Hypothalamus (tissue), 51 donors: Measurements from ENCODE around the gene NMRK1.

Experiments
- DNase-seq, 51 donors: peaks; one replicate each; lab custom pipeline; 2025; lab: John Stamatoyannopoulos, UW

NMRK1 gene

DNA sequence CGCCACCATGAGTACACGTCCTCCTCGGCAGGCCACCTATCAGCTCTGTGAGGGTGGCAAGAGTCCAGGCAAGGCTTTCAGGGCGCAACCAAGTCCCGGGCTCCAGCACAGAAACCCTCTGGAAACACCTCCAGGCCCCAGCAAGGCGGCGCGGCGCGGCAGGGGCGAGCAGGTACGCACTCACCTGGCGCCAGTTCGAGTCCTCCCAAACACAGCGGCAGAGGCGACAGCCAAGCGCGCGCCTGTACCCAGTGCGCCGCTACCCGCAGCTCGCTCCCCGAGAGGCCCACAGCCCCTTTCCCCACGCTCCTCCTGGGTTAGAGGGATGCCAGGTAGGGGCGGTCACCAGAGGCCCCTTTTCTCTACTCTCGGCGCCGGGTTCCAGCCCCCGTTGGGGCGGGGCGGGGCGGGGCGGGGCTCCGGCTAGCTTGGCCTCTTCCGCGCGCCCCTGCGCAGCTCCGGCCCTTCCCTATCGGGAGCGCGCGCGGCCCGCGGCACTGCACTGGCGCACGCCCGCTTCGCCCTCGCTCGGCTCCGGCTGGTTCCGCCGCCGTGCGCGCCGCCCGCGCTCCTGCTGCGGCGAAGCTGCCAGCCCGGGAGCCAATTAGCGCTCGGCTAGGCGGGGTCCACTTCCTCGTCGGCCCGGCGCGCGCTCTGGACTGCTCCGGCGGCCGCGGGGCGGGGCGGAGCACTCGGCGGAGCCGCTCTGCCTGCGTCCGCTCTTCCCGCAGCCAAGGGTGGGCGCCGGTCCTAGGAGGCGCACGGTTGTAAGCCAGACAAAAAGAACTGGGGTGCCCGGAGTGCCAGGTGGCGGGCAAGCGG, at the start of gene NMRK1, which contains the start of gene OSTF1:
NMRK1 (minus strand) TSS at position 332 of the 822 bp plus-strand sequence. CDS start 5,040 bp downstream, outside the sequence.
OSTF1 (plus strand) TSS at position 691 of the 822 bp plus-strand sequence. CDS start 179 bp downstream, outside the sequence.
- peak in 50 of 51 donors; percentile 56 to 98 (median 90) for DNase-seq

DNA sequence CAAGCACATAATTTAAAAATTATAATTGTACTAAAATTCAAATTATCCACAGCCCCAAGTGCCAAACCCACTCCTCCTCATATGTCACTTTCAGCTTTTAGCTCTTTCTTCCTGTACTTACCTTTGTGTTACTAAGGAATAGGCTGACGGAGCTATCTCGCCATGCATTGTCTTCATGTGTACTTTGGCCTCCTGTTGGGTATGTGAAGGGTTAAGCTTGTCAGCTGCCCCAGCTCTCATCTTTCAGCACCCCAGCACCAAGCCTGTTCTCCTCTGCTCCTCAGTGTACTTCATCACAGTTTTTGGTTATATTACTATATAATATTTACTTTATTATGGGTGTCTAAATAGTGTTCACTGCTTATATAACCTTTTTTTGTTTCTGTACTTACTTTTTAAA, 46.5 kb upstream of the NMRK1 start:
- DNase-seq, result no peak

DNA sequence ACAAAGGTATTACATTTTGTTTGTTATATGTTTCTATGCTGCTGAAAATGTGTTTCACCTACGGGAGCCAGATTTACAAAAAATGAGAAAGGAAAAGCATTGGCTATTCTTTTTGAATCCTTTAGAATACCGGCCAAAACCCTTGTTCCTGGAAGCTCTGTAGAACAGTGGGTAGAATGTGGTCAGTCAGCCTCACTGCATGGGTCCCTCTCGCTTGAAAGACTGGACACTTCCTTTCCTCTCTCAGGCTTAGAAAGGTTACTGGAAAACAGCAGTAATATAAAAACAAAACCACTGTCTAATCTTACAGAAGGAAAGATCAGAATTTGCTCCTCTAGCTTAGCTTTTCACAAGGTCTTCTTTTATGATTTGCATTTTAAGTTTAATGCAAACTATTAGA, 45.4 kb upstream of the NMRK1 start:
- no peak for DNase-seq

DNA sequence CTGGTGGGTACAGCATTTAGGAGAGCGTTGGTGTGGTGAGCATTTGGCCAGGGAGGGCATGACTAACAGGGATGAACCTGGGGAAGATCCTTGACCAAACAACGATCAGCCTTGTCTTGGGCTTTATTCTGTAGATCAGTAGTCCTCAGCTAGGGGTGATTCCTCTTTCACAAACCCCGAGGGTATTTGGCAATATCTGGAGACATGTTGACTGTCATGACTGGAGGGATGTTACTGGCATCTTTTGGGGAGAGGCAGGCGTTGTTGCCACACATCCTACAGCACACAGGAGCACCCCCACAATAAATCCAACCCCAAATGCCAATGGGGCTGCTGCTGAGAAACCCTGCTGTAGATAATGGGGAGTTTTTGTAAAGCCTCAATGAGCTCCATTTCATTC, 44.3 kb upstream of the NMRK1 start:
- no peak for DNase-seq

DNA sequence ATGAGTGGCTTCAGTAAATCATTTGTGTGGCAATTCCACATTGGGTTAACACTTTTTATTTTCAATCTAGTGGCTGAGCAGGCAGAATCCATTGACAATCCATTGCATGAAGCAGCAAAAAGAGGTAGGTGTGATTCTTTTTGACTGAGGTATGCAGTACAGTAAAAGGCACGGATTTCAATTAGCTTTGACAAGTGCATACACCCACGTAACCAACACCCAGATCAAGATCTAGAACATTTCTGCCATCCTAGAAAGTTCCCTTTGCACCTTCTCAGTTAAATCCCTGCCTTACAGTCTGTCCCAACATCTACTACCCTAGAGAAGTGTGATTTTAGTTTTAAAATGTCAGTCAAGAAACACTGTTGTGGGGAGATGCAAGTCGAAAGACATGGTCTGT, 43.7 kb upstream of the NMRK1 start:
- DNase-seq, result peak in 1 of 51 donors; percentile 38

DNA sequence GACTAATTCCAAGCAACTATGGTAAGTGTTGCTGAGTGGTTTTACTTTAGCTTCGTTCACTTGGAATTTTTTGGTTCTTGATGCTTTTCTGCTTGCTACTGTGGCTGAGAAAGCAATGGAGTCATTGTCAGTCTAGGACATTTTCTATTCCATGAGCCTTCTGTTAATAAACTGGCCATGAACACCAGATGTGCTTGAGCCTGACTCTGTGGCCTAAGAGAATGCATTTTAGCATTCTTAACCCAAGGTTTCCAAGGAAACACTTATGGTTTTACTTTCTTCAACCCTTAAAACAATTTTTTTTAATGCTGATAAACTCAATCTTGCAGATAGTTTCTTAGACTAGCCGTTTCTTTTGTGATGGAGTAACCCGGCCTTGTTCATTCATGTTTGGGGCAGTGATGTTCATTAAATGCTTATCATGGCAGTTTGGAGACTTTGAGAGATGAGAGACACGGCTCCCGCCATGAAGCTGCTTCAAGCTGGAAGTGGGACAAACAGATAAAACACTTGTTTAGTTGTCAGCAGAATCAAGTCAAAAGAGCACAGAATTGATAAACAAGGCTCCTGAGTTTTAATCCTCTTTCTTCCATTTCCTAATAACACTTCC, 42.8 kb upstream of the NMRK1 start:
- peak in 2 of 51 donors; percentile 6 to 21 for DNase-seq

DNA sequence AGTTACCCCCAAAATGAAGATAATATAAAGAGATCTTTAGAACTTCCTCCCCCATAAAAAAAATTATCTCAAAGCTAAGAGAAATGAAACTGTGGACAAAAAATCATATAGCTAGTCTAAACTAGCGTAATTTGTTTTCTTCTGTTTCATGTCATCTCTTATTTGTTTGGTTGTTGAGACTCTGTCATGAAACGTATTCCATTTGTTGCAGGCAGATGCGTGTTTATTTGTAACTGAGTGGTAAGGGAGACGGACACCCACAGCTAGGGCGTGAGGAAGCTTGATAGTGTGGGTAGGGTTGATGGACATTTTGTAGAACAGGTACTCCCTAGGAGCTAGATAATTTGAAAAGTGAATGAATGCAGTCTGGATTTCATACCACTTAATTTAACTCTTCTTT, 42.2 kb upstream of the NMRK1 start:
- no peak for DNase-seq

DNA sequence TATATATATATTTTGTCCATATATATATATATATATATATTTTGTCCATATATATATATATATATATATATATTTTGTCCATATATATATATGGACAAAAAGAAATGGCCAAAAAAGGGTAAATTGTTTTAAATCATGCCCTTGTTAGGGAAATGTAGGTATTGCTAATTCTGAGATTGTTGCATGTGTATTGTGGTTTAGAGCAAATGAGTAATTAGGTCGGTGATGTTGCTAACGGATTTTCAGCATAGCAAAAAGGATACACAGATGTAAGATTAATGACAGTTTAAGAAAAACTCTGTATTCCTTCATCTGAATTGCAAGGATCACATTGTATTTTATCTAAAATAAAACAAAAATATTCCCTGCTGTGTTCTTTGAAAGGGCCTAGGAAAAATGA, 40.6 kb upstream of the NMRK1 start:
- no peak for DNase-seq

DNA sequence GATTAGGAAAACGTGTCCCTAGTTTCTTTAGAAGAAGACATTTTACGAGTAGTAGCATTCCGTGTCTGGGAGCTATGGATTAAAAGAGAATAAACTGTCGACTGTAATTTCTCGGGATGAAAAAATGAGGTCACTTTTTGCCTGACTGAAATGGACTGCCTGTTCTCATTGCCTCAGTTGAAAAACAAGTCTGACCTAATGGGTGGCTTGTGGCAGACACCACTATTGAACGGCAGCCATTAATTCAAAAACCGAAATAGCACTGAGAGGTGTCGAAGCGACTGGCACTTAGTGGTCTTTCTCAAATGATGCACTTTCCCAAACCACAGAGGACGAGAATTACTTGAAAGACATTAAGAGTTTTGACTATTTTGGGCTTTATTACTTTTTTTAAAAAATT, 35.7 kb upstream of the NMRK1 start:
- peak in 2 of 51 donors; percentile 28 to 32 for DNase-seq

DNA sequence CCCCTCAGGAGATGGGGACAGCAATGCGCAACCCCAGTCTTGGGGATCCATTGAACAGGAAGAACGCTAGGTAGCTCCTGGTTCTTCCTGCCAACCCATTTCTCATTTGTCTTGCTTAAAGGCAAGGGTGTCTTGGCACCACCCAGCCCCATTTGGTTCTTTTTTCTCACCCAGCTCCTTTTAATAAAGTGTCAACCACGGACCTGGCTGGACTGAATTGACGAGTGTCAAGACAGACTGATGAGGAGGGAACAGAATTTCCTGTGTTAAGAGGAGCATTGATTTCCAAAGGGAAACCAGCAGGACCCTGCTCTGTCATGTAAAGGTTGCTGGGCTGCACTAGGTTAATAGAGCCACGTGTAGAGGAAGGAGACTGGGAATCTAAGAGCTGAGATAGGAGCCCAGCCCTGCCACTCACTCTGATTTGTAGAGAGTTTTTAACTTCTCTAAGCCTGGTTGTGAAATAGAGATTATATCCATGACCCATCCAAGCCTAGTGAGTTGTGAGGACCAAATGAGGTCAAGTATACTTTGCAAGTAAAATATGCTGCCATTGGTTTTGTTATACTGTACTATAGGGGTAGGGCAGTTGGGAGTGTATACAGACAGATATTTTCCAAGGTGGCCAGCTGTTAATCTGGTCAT, 34.1 kb upstream of the NMRK1 start:
- no peak for DNase-seq

DNA sequence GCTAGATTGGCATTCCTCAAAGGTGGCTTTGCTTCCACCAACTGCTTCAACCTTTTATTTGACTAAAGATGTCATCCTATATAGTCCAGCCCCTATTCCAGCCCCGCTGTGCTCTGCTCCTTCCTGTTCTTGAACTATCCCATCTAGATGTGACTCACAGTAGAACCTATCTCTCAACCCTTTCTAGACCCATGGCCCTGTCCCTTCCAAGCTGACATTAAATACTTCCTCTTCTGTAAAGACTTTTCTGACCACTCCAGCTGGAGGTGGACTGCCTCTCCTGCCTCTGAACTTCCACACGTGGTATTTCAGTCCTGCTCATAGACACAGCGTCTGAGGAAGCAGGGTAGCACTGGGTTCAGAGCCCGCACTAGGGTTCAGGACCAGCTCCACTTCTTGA, 32.7 kb upstream of the NMRK1 start:
- no peak for DNase-seq

DNA sequence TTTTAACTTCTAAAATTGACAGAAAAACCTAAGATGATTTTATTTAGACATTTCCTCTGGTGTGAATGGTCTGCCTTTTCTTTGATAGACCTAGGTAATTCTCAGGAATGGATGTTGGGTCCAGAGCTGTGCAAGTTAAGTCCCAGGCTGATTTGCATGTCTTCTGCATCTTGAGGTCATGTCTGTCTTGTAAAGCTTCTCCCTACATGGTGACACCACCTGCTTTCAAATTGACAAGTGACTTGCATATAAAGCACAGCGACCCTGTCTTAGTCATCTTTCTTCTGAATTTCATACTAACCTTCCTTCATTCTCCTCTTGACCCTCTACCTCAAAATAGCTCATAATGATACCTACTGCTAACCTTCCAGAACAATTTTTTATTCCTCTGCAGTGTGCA, 29.6 kb upstream of the NMRK1 start:
- DNase-seq, result no peak

DNA sequence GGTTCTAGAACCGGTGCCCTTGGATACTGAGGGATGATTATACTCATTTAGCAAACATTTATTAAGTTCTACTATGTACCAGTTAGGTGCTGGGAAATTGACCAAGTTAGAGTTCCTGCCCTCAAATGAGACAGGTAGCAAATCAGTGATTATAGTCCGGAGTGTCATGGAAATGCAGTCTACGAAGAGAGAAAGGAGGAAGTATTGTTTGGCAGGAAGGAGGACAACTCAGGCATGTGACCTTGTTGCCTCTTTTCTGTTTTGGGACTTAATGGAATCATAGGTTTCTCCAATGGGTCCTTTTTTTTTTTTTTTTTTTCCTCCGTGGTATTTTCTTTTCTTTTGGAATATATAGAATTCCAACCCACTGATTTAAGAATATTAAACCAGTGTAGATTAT, 28.4 kb upstream of the NMRK1 start:
- no peak for DNase-seq

DNA sequence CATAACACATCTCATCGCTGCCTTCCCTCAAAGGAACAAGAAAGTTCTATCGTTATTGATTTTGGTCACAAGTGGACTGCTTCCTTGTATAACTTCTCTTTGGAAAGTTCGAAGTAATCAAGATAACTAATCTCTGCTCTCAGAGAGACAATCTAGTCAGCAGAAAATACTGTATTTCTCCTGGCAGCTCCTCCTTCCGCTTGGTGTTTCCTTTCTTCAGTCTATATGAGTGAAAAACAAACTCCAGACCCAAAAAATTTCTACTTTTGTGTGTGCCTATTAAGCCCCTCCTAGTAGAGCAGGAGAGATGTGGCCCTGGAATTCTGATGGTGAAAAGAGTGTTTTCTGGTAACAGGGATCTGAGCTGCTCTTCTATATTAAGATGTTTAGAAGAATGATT, 24.8 kb upstream of the NMRK1 start:
- no peak for DNase-seq

DNA sequence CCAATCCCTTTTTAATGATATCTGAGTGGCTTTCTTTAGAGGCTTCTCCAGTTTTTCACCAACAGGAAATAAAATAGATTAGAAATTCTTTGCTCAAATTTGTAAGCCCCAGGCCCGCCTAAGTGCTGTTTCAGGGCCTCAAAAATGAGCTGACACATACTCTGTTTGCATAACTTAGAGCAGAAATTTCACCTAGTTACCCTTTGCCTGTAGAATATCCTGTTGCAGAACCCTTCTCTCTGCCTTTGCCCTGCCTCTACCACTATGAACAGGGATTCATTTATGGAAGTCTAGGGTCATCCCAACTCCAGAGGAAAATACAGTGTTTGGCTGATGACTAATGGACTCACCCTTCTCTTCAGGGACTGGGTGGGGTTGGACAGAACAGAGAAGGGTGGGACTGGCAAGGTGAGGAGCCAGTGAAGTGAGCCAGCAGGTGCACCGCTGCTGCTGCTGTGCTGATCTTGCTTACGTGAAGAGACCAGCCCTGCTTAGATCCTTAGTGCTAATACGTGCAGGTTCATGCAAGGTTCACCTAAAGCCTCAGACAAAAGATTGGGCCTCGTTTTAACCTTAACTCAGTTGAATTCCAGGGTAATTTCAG, 23.2 kb upstream of the NMRK1 start:
- DNase-seq, result no peak

DNA sequence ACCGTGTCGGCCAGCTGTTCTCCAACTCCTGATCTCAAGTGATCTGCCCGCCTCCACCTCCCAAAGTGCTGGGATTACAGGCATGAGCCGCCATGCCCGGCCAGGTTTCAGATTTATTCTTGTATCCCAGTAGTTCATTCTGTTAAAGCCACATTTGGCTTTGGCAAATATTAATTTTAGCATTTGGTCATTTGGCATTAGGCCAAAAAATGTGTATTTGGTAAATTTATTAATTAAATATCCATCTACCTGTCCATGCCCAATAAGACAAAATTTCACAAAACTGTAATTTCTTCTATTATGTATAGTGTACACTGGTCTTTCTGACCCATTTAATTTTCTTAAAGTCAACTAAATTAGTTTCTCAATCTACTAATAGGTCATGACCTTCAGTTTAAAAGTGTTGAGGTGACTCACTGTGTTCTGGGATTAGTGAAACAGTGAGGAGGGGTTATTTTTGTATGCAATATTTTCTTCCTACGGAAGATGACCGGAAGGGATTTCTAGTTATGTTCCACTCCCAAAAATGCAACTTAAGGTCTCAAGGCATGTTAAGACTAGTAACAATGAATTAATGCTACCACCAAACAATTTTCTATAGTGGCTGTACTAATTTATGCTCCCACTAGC, 21.4 kb upstream of the NMRK1 start:
- no peak for DNase-seq

DNA sequence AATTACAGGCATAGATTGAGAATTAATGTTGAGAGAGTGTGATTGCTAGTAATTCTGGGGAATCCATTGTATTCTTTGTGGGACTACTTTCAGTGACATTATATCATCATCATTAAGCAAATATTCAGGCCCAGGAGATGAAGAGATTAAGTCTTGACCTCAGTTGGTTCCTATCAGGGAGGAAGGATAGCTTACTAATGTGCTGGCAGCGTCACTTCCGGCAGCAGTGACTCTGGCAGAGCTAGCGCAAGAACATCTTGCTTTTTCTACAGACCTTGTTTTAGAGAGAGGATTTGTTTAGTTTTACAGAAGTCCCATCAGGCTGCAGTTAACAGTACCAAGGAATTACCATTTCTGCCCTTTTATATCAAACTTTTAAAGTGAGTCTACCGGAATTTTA, 20.6 kb upstream of the NMRK1 start:
- no peak for DNase-seq

DNA sequence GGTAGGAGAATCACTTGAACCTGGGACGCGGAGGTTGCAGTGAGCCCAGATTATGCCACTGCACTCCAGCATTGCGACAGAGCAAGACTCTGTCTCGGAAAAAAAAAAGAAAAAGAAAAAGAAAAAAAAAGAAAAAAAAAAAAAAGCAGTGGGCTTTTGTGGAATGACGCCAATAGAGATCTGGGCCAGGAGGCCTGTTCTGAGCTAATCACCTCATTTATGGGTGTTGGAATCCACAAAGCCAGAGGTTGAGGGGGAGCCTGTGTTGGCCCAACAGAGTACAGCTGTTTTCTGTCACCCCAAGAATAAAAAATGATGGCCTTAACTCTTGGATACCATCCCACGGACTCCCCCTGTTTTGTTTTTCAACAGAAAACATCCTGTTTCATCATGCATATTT, 18.9 kb upstream of the NMRK1 start:
- no peak for DNase-seq

DNA sequence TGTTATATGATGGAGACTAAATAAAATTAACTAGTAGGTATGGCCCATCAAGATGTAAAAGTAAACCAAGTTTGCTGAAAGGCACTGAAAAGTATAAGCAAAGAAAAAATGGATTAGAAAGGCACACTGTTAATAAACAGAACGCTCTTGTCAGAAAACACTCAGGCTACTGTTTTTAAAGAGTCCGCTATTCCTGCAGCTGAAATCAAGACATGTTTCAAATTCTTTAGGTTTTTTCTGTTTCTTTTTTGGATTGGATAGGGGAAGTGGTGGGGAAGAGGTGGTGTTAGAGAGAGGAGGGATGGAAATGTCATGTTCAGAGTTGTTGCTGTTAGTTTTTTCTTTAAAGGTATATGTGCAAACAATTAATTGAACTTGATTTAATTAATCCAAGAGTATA, 17.9 kb upstream of the NMRK1 start:
- peak in 1 of 51 donors; percentile 34 for DNase-seq

DNA sequence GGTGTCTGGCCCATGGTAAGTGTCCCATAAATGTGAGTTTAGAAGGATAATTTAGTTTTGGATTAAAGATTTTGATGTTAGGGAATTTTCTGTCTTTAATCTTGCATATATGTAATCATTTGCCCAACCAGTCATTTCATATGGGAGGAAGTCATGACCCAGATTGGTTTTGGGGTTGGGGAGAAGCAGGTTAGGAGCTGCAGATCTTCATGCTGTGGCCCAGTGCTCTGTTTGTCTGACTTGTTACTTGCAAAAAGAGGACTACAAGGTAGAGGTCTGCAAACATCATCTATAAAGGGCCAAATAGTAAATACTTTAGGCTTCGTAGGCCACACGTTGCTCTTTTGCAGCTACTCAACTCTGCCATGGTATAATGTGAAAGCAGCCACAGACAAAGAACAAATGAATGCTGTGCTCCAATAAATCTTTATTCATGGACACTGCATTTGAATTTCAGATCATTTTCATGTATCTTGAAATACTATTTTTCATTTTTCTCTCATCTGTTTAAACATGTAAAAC, 17.1 kb upstream of the NMRK1 start:
- DNase-seq, result no peak

DNA sequence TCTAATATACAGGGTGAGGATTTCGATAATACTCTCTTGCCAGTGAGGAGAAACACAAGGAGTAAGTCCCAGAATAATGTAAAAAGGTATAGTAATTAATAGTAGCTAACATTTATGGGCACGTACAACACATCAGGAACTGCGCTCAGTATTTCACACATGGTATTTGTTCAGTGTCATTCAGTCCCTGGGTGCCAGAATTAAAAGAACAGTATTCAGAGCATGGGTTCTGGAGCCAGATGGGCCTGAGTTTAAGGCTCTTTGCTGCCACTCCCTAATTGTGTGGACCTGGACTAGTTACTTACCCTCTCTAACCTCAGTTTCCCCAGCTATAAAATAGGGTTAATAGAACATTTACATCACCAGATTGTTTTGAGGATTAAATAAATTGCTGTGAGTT, 16.7 kb upstream of the NMRK1 start:
- no peak for DNase-seq
